ENCODE data around the gene PHF2.

DNA sequence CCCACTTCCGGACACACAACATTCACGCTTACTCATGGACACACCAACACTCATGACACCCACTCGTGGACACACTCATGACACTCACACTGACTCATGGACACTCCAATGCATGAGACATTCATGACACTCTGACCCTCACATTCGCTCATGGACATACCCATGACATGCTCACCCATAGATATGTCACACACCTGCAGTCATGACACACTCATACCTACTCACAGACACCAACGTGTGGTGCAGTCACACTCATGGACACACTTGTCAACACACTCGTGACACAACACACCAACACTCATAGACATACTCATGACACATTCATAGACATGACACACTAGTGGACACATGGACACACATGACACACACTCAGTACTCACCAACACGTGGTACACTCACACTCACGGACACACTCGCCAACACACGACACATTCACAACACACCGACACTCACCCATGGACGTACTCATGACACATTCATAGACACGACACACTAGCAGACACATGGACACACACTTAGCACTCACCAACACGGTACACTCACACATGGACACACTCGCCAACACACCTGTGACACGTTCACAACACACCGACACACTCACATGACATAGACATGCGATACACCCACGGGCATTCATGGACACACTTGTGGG, 73.4 kb downstream of the PHF2 start:
- TF ChIP-seq, protein P1, sequence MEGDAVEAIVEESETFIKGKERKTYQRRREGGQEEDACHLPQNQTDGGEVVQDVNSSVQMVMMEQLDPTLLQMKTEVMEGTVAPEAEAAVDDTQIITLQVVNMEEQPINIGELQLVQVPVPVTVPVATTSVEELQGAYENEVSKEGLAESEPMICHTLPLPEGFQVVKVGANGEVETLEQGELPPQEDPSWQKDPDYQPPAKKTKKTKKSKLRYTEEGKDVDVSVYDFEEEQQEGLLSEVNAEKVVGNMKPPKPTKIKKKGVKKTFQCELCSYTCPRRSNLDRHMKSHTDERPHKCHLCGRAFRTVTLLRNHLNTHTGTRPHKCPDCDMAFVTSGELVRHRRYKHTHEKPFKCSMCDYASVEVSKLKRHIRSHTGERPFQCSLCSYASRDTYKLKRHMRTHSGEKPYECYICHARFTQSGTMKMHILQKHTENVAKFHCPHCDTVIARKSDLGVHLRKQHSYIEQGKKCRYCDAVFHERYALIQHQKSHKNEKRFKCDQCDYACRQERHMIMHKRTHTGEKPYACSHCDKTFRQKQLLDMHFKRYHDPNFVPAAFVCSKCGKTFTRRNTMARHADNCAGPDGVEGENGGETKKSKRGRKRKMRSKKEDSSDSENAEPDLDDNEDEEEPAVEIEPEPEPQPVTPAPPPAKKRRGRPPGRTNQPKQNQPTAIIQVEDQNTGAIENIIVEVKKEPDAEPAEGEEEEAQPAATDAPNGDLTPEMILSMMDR (IDR thresholded peaks at IDR 0.05; ENCODE audit: insufficient read depth, low read length), result no peak
- no peak for TF ChIP-seq POLR2AphosphoS5 (IDR thresholded peaks at IDR 0.05; ENCODE audit: low read depth)
